Measurements from ENCODE around the gene CD63. TPM values are rescaled to one million over a fixed set of nuclear protein-coding genes. Genes with fewer than 3 reads are reported as not detected.

CD63 gene, protein sequence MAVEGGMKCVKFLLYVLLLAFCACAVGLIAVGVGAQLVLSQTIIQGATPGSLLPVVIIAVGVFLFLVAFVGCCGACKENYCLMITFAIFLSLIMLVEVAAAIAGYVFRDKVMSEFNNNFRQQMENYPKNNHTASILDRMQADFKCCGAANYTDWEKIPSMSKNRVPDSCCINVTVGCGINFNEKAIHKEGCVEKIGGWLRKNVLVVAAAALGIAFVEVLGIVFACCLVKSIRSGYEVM
- total RNA-seq (2014; rRNA removed) (784 and 869 TPM in 2 replicates), Bru-seq, nascent RNA (percentile 99 among the genes with signal in this experiment), BruChase-seq, experiment 1, labeled RNA remaining after a 6-hour chase (percentile 100 among the genes with signal in this experiment), BruChase-seq, experiment 2, labeled RNA remaining after a 2-hour chase (percentile 100 among the genes with signal in this experiment)
- long read RNA-seq, transcript CD63-205 (3 exons, 499 nt): minor isoform, 11 of 695 reads
- long read RNA-seq, transcript CD63-201 (8 exons, 1,070 nt): major isoform, 519 of 695 reads
- long read RNA-seq, transcript CD63-208 (8 exons, 1,233 nt): minor isoform, 21 of 695 reads
- long read RNA-seq, transcript CD63-214 (7 exons, 949 nt): minor isoform, 52 of 695 reads
- long read RNA-seq, partial matches to known transcripts: 22 of 695 reads
- long read RNA-seq, other reads (novel, unspliced or antisense): 51 of 695 reads

DNA sequence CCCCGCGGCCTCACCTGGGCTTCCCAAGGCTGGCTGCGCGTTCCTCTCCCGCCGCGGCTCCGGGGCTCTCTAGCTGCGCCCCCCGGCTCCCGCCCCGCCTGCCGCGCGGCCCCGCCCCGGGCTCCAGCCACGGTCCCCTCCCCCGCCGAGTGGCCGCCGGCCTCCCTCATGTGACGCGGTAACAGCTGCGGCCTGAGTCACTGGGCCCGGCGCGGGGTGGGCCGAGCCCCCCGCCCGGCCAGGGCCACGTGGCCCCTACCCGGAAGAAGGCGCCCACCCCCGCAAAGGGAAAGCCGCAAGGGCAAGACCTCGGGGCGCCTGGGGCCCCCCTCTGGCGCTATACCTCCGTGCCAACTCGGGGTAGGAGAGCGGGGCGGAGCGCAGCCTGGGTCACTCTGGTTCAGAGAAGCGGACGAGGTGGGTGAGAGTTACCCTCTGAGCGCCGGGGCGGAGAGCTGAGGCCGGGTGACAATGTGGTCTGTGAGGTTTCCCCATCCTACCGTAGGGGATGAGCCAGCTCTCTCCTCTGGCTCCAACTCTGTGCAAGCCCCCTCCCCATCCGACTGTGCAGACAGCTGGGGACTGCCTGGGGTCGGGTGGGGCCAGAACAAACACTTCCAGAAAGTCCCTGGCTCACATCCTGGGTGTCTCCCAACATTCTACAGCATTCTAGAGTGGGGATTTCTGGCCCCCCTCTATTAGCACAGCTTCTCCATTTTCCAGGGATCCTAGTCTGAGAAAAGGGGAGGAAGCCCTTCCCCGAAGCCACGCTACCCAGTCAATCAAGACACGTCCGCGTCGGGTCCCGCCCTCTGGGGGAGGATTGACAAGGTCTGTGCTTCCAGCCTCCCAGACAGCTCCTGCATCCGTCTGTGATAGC, at the start of gene CD63:
Gene CD63, minus strand, starts transcription at position 71 of the 880 bp plus-strand sequence. CDS start 668 bp downstream, outside the sequence.
- ChIA-PET CTCF (interaction anchor here (0.5 to 2.1 kb wide), 5 partner anchors 8 to 493 kb away, joined by 3 to 14 read pairs (median 7); partner anchors contain the start of gene RNF41), POLR2A (ENCODE audit: unreplicated experiment) (interaction anchor here (0.6 to 2.0 kb wide), 10 partner anchors 8 to 908 kb away, joined by 3 to 18 read pairs (median 6); partner anchors contain the start of genes ORMDL2, SARNP and SUOX)
- no peak for TF ChIP-seq EZH2phosphoT487 (IDR thresholded peaks at IDR 0.05; ENCODE audit: borderline replicate concordance, low read length)
- TF ChIP-seq CTCF (conservative IDR thresholded peaks at IDR 0.05; ENCODE audit: low read depth, low read length): no peak
- no peak for TF ChIP-seq EZH2 (IDR thresholded peaks at IDR 0.05; ENCODE audit: low read length, unreplicated experiment)
- Histone ChIP-seq H3K9me2 (replicated peaks; ENCODE audit: low read length) (no peaks in the 10 kb centered on the region), H3K27me3 (ENCODE audit: low read length) (no peaks in the 10 kb centered on the region), H3K27ac (ENCODE audit: low read length) (peak within 1 kb of the TSS; percentile 98), H3K9me3 (ENCODE audit: low read length) (no peaks in the 10 kb centered on the region), H3K4me1 (ENCODE audit: insufficient read depth, low read length) (peaks cover 26% of the 10 kb centered on the region), H3K79me2 (ENCODE audit: low read length) (peaks cover 37% of the 10 kb centered on the region), H2AFZ (ENCODE audit: low read length) (peak within 1 kb of the TSS; percentile 84), H3K4me2 (ENCODE audit: low read length) (peak within 1 kb of the TSS; percentile 99), H4K20me1 (ENCODE audit: low read length) (peaks cover 8% of the 10 kb centered on the region), H3K36me3 (ENCODE audit: low read depth, low read length) (peaks cover 22% of the 10 kb centered on the region), H3K4me3 (ENCODE audit: low read length) (peak within 1 kb of the TSS; percentile 88), H3F3A (ENCODE audit: low read length, unreplicated experiment) (no peaks in the 10 kb centered on the region), H3K9ac (ENCODE audit: low read length) (peak within 1 kb of the TSS; percentile 97)
- intact Hi-C loops (cut with micrococcal nuclease): loop anchor here (1.0 kb wide), 1 partner anchor 8 kb away; no protein-coding TSS in a partner anchor
- ATAC-seq: peak; percentile 70
- peak; percentile 93 for DNase-seq
- BruUV-seq (replicated peaks): no TSS peak

DNA sequence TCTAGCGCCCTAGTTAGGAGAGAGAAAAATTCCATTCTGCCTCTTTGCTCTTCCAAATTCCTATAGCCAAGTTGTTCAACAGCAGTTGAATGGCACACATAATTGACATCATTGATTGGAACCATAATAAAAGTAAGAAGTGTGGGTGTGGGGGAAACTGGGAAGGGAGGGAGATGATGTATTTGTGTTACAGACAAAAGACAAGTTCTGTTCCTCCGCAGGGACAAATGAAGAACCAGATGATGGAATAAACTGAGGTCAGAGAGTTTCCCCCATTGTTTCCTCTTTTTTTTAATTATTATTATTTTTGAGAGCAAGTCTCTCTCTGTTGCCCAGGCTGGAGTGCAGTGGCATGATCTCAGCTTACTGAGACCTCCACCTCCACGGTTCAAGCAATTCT, 49.0 kb upstream of the CD63 start:
- Histone ChIP-seq H4K20me1 (ENCODE audit: low read length) (no peaks in the 10 kb centered on the region), H3F3A (ENCODE audit: low read length, unreplicated experiment) (no peaks in the 10 kb centered on the region), H2AFZ (ENCODE audit: low read length) (no peak overlapping the region), H3K79me2 (ENCODE audit: low read length) (no peaks in the 10 kb centered on the region), H3K9me2 (replicated peaks; ENCODE audit: low read length) (no peaks in the 10 kb centered on the region), H3K4me1 (ENCODE audit: insufficient read depth, low read length) (no peaks in the 10 kb centered on the region), H3K36me3 (ENCODE audit: low read depth, low read length) (peaks cover 38% of the 10 kb centered on the region), H3K4me3 (ENCODE audit: low read length) (no peak overlapping the region), H3K9me3 (ENCODE audit: low read length) (no peaks in the 10 kb centered on the region), H3K9ac (ENCODE audit: low read length) (no peak overlapping the region), H3K4me2 (ENCODE audit: low read length) (no peak overlapping the region), H3K27me3 (ENCODE audit: low read length) (no peaks in the 10 kb centered on the region), H3K27ac (ENCODE audit: low read length) (no peak overlapping the region)
- intact Hi-C loops (cut with micrococcal nuclease): no loop called here
- no peak for TF ChIP-seq EZH2 (IDR thresholded peaks at IDR 0.05; ENCODE audit: low read length, unreplicated experiment)
- TF ChIP-seq EZH2phosphoT487 (IDR thresholded peaks at IDR 0.05; ENCODE audit: borderline replicate concordance, low read length): no peak
- TF ChIP-seq CTCF (conservative IDR thresholded peaks at IDR 0.05; ENCODE audit: low read depth, low read length): no peak
- POLR2A ChIA-PET (ENCODE audit: unreplicated experiment): no interaction called here
- DNase-seq (no peak), ATAC-seq (no peak)
- CTCF ChIA-PET: no interaction called here
- no TSS peak for BruUV-seq (replicated peaks)

Measured in PC-3 (cell line).